ENCODE results near the gene ABCG5.
A peak's percentile ranks its signal among the peaks of the same experiment; 100 is the strongest.

The ABCG5 gene

DNA sequence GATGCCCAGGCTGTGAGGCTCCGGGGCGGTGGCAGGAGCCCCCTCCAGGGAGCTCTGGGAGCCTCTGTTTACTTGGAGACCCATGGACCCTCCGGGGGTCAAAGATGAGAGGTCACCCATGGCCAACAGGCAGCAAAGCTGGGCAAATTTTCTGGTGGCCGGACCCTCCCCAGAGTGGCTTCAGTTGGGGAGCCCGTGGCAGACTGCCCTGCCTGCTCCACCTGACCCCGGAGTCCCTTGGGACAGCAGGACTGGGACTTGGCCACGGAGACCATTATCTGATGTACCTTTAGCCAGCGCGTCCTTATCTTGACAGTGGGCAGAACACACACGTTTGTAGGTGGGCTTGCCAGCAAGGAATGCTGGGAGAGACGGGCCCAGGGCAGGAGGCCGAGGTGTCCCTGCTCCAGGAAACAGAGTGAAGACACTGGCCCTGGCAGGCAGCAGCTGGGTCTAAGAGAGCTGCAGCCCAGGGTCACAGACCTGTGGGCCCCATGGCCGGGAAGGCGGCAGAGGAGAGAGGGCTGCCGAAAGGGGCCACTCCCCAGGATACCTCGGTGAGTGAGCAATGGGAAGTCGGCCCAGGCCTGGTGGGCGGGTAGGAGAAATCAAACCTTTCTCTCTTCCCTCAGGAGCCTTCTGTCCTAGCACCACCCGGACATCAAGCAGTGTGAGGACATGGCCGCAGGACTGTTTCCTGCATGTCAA, at the start of gene ABCG5, which contains the start of gene ABCG8:
Gene ABCG5, minus strand, starts transcription at position 280 of the 708 bp plus-strand sequence. Its CDS starts 160 bp downstream, at position 120.
Gene ABCG8, plus strand, starts transcription at position 412 of the 708 bp plus-strand sequence. Its CDS starts 83 bp downstream, at position 495.
- DNase-seq: no peak

DNA sequence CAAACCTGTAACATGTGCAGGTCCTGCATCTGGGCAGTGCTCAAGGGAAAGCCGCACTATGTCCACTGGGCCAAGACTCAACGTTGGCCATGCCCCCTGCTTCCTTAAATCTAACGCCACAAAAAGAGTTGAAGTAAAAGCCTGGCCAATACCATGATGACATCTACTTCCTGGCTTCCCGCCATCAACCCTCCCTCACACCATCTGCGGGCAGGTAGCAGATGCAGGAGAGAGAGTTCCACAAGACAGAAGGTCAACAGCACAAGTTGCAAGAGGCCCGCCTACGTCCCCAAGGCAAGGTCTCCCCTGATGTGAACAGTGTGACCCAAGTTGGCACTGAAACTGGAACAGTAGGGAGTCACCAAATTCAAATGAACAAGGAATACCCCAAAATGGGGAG, 48.5 kb upstream of the ABCG5 start:
- no peak for DNase-seq

DNA sequence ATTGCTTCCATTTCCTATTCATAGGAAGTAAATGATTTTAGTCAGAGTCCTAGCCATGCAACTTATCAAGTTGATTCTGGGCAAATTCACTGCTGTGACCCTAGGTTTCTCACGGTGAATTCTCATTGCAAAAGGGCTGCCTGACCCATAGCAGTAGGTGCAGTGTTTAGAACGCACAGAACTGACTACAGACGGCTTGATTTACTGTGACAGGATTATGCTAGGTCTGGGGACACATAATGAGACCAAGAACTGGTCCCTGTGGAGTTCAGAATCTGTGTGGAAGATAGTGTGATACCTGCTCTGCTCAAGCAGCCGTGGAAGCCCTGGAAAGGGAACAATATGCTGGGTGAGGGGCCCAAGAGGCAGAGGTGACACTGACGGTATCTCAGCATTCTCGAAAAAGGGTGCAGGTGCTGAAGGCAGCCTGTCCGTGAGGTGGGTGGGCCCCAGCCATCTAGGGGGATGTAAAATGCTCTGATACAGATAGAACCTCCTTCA, 46.5 kb upstream of the ABCG5 start:
- DNase-seq: no peak

DNA sequence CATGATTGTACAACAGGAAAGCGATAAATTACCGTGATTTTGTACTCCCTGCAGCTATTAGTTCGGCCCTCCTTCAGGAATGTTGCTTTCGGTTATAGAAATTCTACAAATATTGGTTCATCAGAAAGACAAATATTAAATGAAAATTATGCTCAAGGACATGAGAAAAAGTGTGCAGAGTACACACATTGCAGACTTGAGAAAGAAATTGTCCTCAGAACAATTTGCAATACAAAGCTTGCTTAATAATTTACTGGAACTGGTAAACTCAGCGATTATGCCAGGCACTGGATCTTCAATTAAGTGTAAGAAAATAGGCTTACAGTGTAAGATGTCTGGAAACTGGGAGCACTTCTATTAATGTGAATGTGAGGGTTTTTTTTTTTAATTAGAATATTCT, 46.0 kb upstream of the ABCG5 start:
- no peak for DNase-seq

GRCh38 chr2:43882312-43882711, 43.7 kb upstream of the ABCG5 start:
- DNase-seq: no peak

DNA sequence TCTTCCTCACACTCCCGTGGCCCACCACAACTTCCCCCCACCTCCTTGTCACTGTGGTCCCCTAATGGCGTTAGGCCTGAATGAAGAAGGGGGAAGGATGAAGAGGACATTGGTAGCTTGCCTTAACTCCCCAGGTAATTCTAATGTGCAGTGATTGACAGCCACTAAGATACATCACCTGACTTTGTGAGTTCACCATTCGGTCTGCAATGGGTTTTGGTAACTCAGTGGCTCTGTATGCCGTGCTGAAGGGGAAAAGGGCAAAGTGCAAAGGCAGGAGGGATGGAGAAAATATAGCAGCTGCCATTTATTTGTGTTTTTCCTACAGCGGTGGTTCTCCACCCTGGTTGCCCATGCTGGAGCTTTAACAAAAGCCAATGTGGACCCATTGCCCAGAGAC, 42.3 kb upstream of the ABCG5 start:
- DNase-seq: no peak

DNA sequence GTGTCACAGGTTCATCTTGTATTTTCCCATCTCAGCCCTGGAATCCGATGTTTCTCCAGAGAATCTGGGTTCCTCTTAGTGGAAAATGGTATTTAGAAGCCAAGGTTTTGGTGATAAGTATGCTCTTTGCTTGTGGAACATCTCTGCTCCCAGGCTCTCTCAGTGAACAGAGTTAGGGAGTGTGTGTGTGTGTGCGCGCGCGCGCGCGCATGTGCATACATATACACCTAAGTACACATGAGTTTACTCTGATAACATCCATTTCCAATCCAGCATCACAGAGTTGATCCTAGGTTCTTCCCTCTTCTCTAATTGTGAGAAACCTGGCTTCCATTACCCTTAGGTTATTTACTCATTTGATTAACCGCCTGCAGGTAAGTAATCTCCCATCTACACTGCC, 41.8 kb upstream of the ABCG5 start:
- DNase-seq: no peak

GRCh38 chr2:43879261-43879660, 40.6 kb upstream of the ABCG5 start:
- no peak for DNase-seq

- peak; percentile 52 for DNase-seq
Measured at GRCh38 chr2:43877782-43878464, 39.3 kb upstream of the ABCG5 start.

DNA sequence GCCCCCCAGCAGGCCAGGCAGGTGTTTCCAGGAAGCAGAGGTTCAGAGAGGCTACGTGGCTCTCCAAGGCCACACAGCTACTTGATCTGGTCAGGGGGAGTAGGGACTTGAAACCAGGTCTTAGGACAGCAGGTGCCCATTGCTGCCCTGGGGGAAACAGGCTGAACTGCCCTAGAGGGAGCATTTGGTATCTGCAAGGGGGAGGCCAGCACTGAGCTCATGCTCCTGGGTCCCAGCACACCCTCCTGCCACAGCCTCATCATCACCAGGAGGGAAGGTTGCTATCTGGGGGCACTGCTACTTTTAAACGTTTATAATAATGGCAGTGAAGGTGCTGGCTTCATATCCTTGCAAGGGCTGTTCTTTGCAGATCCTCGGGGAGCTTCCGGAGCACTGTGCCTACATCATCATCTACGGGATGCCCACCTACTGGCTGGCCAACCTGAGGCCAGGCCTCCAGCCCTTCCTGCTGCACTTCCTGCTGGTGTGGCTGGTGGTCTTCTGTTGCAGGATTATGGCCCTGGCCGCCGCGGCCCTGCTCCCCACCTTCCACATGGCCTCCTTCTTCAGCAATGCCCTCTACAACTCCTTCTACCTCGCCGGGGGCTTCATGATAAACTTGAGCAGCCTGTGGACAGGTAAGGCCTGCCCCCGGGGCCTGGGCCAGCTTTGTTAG, 36.3 kb upstream of the ABCG5 start:
- DNase-seq: no peak

DNA sequence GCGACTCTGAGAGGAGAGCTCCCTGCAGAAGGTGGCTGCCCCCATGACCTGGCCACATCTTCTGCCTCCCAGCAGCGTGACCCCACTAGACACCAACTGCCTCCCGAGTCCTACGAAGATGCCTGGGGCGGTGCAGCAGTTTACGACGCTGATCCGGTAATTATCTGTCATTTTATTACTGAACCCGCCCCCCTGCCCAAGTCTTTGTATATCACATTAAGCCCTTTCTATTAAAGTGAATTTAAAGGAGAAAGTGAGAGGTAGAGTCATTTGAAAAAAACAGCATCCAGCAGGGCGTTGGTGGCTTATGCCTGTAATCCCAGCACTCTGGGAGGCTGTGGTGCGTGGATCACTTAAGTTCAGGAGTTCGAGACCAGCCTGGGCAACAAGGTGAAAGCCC, 33.5 kb upstream of the ABCG5 start:
- DNase-seq: no peak

DNA sequence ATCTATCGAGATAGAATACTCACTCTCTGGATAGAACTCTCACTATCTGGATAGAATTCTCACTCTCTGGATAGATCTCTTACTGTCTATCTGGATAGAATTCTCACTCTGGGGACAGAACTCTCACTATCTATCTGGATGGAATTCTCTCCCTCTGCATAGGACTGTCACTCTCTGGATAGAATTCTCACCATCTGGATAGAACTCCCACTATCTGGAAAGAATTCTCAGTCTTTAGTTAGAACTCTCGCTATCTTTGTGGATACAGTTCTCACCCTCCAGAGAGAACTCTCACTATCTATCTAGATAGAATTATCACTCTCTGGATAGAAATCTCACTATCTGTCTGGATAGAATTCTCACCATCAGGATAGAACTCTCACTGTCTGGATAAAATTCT, 16.7 kb upstream of the ABCG5 start:
- DNase-seq: no peak

GRCh38 chr2:43854671-43855070, 16.0 kb upstream of the ABCG5 start:
- DNase-seq: no peak

DNA sequence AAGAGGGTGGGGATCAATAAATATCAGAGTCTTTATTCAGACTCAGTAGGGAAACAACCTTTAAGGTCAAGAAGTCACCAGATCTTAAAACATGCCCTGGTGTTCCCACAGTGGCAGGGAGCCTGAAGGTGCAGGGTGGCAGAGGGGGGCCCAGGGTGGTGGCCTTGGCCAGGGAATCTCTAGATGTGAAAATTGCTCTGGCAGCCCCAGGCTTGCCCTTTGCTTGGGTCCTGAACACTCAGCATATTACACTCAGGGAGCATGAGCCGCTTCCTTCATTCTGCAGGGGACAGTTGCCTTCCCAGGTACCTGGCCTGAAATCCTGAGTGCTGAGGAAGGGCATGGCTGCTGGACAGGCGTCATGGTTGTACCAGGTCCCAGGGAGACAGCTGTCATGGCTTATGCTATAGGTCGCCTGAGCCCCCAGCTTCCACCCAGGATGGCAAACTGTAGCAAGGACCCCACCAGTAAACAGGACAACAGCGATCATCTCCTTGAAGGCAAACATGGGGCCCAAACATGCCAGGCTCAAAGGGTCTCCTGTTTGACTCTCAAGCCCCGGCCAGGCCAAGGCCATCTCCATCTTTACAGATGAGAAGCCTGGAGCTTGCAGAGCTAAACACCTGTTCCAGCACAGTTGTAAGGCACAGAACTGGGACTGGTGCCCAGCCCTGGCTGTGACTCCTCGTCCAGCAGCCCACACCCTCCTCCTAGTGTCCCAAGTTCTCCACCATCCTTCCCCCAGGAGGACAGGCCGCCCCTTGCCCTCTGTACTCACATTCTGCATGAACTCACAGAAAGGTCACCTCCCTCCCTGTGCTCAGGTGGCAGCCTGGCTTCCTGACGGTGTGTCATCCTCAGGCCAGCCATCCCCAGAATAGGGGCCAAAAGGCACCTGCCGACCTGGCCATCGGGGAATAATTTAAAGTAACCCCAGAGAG, 14.8 kb upstream of the ABCG5 start:
- no peak for DNase-seq

- no peak for DNase-seq
Measured at GRCh38 chr2:43852196-43852730, 13.6 kb upstream of the ABCG5 start.

- no peak for DNase-seq
Measured at GRCh38 chr2:43851011-43851980, 12.7 kb upstream of the ABCG5 start.

- DNase-seq: no peak
Measured at GRCh38 chr2:43848214-43848613, 9.6 kb upstream of the ABCG5 start.

DNA sequence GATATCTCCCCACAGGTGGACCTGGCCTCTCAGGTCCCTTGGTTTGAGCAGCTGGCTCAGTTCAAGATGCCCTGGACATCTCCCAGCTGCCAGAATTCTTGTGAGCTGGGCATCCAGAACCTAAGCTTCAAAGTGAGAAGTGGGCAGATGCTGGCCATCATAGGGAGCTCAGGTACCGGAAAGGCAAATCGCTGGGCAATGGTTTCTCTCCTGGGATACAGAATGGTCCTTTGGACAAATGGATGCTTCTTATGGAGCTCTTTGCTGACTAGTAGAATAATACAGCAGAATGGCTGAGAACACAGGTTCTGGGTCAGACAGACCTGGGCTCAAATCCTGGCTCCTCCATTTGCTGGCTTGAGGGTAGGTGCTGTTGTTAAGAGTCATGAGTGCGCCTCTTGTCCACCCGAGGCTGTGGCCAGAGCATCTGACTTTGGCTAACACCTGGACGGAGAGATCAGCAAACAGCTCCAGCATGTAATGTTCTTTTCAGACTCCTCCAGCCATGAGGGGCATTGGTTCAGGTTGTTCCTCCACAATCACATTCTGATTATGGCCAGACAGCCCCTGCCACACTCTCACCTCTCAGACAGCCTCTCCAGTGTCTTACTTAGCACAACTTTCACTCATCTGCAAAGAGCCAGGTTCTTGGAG, 7.6 kb upstream of the ABCG5 start:
- no peak for DNase-seq

DNA sequence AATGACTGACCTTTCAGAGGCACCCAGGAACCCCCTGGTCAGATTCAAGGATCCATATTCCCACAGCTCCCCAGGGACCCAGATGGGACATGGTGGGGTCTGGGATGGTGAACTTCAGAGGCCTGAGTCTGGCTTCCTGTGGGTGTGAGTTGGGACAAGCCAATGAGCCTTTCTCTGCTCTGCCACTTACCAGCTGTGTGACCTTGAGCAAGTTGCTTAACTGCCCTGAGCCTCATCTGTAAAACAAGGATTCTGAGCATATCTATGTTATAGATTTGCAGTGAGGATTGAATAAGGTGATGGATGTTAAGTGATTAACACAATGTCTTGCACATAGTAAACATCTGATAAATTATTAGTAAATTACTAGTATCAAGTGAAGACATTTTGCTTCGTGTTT, 6.5 kb upstream of the ABCG5 start:
- DNase-seq: no peak

- DNase-seq: no peak
Measured at GRCh38 chr2:43842866-43843226, 4.2 kb upstream of the ABCG5 start.
